ENCODE data around the gene CDC42EP5. TPM values are rescaled to one million over a fixed set of nuclear protein-coding genes. Genes with fewer than 3 reads are reported as not detected.

The CDC42EP5 gene
- total RNA-seq, 1 donor from 2014 or later: 64.2 TPM

GRCh38 chr19:54418930-54419800 is 53.9 kb downstream of the CDC42EP5 start:
- H3K27me3 ChIP-seq (ENCODE audit: insufficient read depth, low read length): peaks cover 41% of the 10 kb centered on the region
- H3K36me3 ChIP-seq (ENCODE audit: insufficient read depth, low read length): no peaks in the 10 kb centered on the region
- FAIRE-seq: no peak
- TF ChIP-seq CTCF (IDR thresholded peaks at IDR 0.05; ENCODE audit: insufficient read depth, low read depth, low read length) (no peak), EZH2 (IDR thresholded peaks at IDR 0.05; ENCODE audit: insufficient read depth, low read length) (no peak)
- Mint-ChIP-seq H3K27me3 (ENCODE audit: low read depth, unreplicated experiment) (peaks cover 14% of the 10 kb centered on the region), H3K36me3 (ENCODE audit: low read depth, unreplicated experiment) (no peaks in the 10 kb centered on the region), H3K4me3 (ENCODE audit: unreplicated experiment) (peak overlapping the region; percentile 56), H3K9me3 (ENCODE audit: unreplicated experiment) (no peaks in the 10 kb centered on the region), H3K4me1 (ENCODE audit: low read depth, unreplicated experiment) (peaks cover 12% of the 10 kb centered on the region), H3K27ac (ENCODE audit: unreplicated experiment) (peak overlapping the region; percentile 83)
- H3K79me2 ChIP-seq (ENCODE audit: insufficient read depth, low read length): no peaks in the 10 kb centered on the region
- H4K20me1 ChIP-seq (ENCODE audit: insufficient read depth, low read length): no peaks in the 10 kb centered on the region
- no peaks in the 10 kb centered on the region for H3K4me1 ChIP-seq (ENCODE audit: insufficient read depth, low read length)
- H3K9me3 ChIP-seq (ENCODE audit: insufficient read depth, low read depth, low read length): peaks cover 3% of the 10 kb centered on the region
- H2AFZ ChIP-seq (ENCODE audit: low read depth, low read length): no peak overlapping the region
- H3K4me3 ChIP-seq (ENCODE audit: insufficient read depth, low read depth, low read length): no peak overlapping the region
- H3K4me2 ChIP-seq (ENCODE audit: low read length): no peak overlapping the region
- H3K27ac ChIP-seq (ENCODE audit: low read depth, low read length): no peak overlapping the region
- no peak overlapping the region for H3K9ac ChIP-seq (ENCODE audit: low read length)
- DNase-seq (ENCODE audit: low read depth): no peak

DNA sequence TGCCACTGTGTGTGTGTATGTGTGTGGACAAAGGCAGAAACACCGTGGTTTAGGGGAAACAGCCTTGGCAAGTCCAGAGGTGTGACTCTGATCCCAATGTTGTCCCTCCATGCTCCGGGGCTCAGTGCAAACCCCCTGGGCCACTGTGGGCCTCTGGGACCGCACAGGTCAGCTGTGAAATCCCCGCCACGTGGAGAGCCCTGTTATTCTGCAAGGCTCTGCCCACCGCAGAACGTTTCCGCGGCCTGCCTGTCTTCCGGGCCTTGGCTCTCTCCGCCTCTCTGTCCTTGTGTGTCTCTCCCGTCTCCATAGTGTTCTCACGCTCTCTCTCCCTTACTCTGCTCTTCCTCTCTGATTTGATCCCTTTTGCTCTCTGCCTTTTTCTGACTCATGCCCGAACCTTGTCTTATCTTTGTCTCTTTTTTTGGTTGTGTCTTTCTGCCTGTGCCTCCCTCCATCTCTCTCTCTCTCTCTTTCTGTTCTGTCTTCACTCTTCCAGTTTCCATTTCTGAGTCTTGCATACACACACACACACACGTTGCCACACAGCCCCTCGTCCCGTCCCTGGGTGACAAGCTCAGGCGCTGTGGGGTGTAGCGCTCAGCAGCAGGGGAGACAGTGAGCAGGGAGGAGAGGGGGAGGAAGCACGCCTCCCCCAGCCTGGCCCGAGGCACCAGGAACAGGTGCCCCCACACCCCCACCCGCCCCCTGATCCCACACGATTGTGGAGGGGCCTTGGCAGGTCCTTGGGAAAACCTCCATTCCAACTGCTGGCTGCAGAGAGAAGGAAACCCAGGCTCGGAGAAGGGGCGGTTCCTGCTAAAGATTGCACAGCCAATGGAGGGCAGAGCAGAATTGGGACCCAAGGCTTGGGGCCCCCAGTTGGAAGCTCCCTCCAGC is 54.8 kb downstream of the CDC42EP5 start:
- TF ChIP-seq EZH2 (IDR thresholded peaks at IDR 0.05; ENCODE audit: insufficient read depth, low read length) (no peak), CTCF (IDR thresholded peaks at IDR 0.05; ENCODE audit: insufficient read depth, low read depth, low read length) (no peak)
- FAIRE-seq (no peak), DNase-seq (ENCODE audit: low read depth) (peak; percentile 22)
- Histone ChIP-seq H3K27me3 (ENCODE audit: insufficient read depth, low read length) (peaks cover 41% of the 10 kb centered on the region), H3K27ac (ENCODE audit: low read depth, low read length) (no peak overlapping the region), H4K20me1 (ENCODE audit: insufficient read depth, low read length) (no peaks in the 10 kb centered on the region), H3K4me3 (ENCODE audit: insufficient read depth, low read depth, low read length) (no peak overlapping the region), H3K4me2 (ENCODE audit: low read length) (peak overlapping the region; percentile 72), H3K9me3 (ENCODE audit: insufficient read depth, low read depth, low read length) (peaks cover 3% of the 10 kb centered on the region), H3K9ac (ENCODE audit: low read length) (no peak overlapping the region), H3K79me2 (ENCODE audit: insufficient read depth, low read length) (no peaks in the 10 kb centered on the region), H3K4me1 (ENCODE audit: insufficient read depth, low read length) (no peaks in the 10 kb centered on the region), H2AFZ (ENCODE audit: low read depth, low read length) (peak overlapping the region; percentile 56), H3K36me3 (ENCODE audit: insufficient read depth, low read length) (no peaks in the 10 kb centered on the region)
- Mint-ChIP-seq H3K9me3 (ENCODE audit: unreplicated experiment) (no peaks in the 10 kb centered on the region), H3K27me3 (ENCODE audit: low read depth, unreplicated experiment) (peaks cover 17% of the 10 kb centered on the region), H3K4me3 (ENCODE audit: unreplicated experiment) (peak overlapping the region; percentile 0), H3K4me1 (ENCODE audit: low read depth, unreplicated experiment) (peaks cover 12% of the 10 kb centered on the region), H3K27ac (ENCODE audit: unreplicated experiment) (peak overlapping the region; percentile 50), H3K36me3 (ENCODE audit: low read depth, unreplicated experiment) (no peaks in the 10 kb centered on the region)

Data from astrocyte (in vitro differentiated cells and primary cell).